Activated naive CD8-positive, alpha-beta T cell treated with anti-CD3 and anti-CD28 coated beads for 36 hours (primary cell): ENCODE measurements around the gene TAS2R41. TPM values are rescaled to one million over a fixed set of nuclear protein-coding genes. Genes with fewer than 3 reads are reported as not detected.

ENCODE experiments used
- DNase-seq: peaks from one replicate; pipeline ENCODE4 v3.0.0; 2021
- H3K27ac Mint-ChIP-seq: one replicate; pipeline ENCODE4 v1.8.0; 2022; ENCODE audit warnings: mild to moderate bottlenecking, moderate library complexity, mixed read lengths
- H3K27me3 Mint-ChIP-seq: one replicate; pipeline ENCODE4 v1.8.0; 2022; ENCODE audit warnings: mild to moderate bottlenecking, mixed read lengths
- H3K36me3 Mint-ChIP-seq: one replicate; pipeline ENCODE4 v1.8.0; 2021; ENCODE audit warnings: mild to moderate bottlenecking, mixed read lengths
- H3K4me1 Mint-ChIP-seq: one replicate; pipeline ENCODE4 v1.8.0; 2021; ENCODE audit warnings: mixed read lengths
- H3K4me3 Mint-ChIP-seq: one replicate; pipeline ENCODE4 v1.8.0; 2022; ENCODE audit warnings: mild to moderate bottlenecking, moderate library complexity, mixed read lengths
- H3K9me3 Mint-ChIP-seq: one replicate; pipeline ENCODE4 v1.8.0; 2022; ENCODE audit warnings: mixed read lengths
- total RNA-seq, 2 experiments: library from RNA; stranded (reverse); gene quantifications; one replicate each; pipeline ENCODE4 v1.2.3, GENCODE V29; 2021

TAS2R41 gene
- total RNA-seq, 2 experiments from 2014 or later: not detected

- H3K4me1 Mint-ChIP-seq: peaks cover 32% of the 10 kb centered on the region
- DNase-seq: no peak
- H3K4me3 Mint-ChIP-seq: no peak overlapping the region
- peaks cover 8% of the 10 kb centered on the region for H3K36me3 Mint-ChIP-seq
- H3K9me3 Mint-ChIP-seq: no peaks in the 10 kb centered on the region
- no peak overlapping the region for H3K27ac Mint-ChIP-seq
- no peaks in the 10 kb centered on the region for H3K27me3 Mint-ChIP-seq
These were observed 18.2 kb downstream of the TAS2R41 start for GRCh38 chr7:143495851-143496250.

DNA sequence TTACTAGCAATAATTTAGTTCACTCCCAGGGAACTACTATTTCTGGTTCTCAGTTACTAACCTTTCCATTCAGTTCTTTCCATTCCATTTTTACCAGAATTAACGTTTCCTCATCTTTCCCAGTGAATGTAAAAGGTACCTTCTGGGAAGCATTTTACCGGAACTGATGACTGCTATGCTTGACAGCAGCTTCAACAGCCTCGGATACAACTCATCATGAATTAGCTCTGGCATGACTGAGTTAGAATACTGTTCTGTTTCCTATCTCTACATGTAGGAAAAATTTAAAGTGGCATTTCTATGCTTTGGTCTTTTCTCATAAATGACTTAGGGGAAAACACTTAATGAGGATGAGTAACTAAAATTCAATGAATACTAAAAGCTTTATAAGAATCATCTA, 18.6 kb downstream of the TAS2R41 start:
- Mint-ChIP-seq H3K27me3 (no peaks in the 10 kb centered on the region), H3K4me1 (peaks cover 34% of the 10 kb centered on the region), H3K36me3 (peaks cover 8% of the 10 kb centered on the region), H3K4me3 (no peak overlapping the region), H3K9me3 (no peaks in the 10 kb centered on the region), H3K27ac (no peak overlapping the region)
- no peak for DNase-seq

DNA sequence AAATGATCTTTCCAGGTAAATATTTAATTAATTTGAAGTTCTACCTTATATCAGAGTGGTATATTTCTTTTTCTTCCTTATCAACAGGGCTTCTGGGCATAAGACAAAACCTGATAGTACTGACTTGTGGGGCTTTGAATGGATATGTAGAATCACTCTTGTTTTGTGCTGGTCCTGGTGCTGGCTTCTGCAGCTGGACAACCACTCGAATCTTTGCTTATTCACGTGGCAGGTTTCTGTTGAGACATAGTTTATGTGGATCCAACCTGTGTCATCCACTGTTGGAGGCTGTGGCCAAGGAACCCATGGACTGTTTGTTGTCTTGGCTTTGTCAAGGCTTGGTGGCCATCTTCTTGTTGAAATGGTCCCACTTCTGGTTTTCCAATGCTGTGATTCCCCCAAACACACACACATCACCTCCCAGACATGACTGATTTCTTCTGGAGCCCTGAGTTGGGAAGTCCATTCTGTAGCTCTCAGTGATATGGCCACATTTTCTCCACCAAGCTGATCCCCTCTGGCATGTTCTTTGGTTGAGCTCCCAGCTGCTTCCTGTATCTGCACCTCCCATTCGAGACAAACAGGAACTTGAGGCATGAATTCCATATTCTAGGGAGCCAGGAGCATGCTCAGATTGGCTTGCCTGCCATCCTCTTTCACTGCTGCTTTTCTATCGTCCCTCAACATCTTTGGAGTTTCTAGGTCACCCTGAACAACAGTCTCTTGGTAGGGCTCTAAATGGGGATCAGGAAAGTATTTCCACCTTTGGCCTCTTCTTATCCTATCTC, 19.5 kb downstream of the TAS2R41 start:
- H3K4me3 Mint-ChIP-seq: no peak overlapping the region
- H3K27ac Mint-ChIP-seq: no peak overlapping the region
- no peaks in the 10 kb centered on the region for H3K27me3 Mint-ChIP-seq
- no peaks in the 10 kb centered on the region for H3K9me3 Mint-ChIP-seq
- peaks cover 29% of the 10 kb centered on the region for H3K4me1 Mint-ChIP-seq
- peaks cover 8% of the 10 kb centered on the region for H3K36me3 Mint-ChIP-seq
- no peak for DNase-seq

DNA sequence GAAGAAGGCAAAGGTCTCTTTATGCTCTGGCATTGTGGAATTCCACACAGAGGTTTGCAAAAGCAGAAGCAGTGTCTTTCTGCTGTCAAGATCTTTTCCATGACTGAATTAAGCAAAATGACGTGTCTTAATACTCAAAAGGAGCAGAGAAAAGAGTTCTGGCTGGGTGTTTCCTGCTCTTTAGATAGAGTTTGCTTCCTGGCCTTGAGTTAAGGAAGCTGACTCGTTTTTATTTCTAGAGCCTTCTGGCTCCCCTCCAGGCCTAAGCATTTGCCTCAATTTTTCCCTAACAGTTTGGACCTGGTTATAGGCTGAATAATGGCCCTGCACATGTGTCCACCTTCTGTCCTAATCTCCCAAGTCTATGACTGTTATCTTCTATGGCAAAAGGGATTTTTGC, 21.6 kb downstream of the TAS2R41 start:
- no peak overlapping the region for H3K4me3 Mint-ChIP-seq
- H3K27me3 Mint-ChIP-seq: no peaks in the 10 kb centered on the region
- no peak overlapping the region for H3K27ac Mint-ChIP-seq
- DNase-seq: no peak
- peaks cover 10% of the 10 kb centered on the region for H3K4me1 Mint-ChIP-seq
- peaks cover 5% of the 10 kb centered on the region for H3K36me3 Mint-ChIP-seq
- H3K9me3 Mint-ChIP-seq: no peaks in the 10 kb centered on the region

- Mint-ChIP-seq H3K4me3 (no peak overlapping the region), H3K27me3 (no peaks in the 10 kb centered on the region), H3K36me3 (peaks cover 4% of the 10 kb centered on the region), H3K4me1 (peaks cover 8% of the 10 kb centered on the region), H3K27ac (no peak overlapping the region), H3K9me3 (no peaks in the 10 kb centered on the region)
- DNase-seq: no peak
These were observed 22.2 kb downstream of the TAS2R41 start for GRCh38 chr7:143499743-143500348.

DNA sequence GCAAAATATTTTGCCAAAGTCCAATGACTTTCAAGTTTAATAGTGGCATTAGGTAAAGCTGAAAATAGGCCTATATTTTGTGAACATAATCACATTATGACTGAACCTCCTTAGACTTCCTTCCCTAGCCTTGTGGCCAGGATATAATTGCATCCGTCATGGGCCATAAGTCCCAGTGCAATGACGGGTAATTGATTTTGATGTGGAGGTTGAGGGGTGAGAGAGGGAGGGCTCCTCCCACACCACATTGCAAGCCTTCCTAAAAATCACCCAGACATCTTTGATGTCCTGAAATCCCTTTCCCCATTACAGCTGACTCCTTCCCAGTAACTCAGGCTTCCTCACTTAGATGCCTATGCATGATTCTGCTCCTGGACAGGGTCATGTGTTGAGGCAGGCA, 25.6 kb downstream of the TAS2R41 start:
- DNase-seq: no peak
- Mint-ChIP-seq H3K4me3 (no peak overlapping the region), H3K36me3 (peaks cover 5% of the 10 kb centered on the region), H3K27me3 (no peaks in the 10 kb centered on the region), H3K4me1 (peaks cover 4% of the 10 kb centered on the region), H3K9me3 (peaks cover 4% of the 10 kb centered on the region), H3K27ac (no peak overlapping the region)

GRCh38 chr7:143504215-143504936, 26.7 kb downstream of the TAS2R41 start:
- H3K4me1 Mint-ChIP-seq: peaks cover 4% of the 10 kb centered on the region
- no peak for DNase-seq
- no peaks in the 10 kb centered on the region for H3K27me3 Mint-ChIP-seq
- H3K36me3 Mint-ChIP-seq: peaks cover 5% of the 10 kb centered on the region
- H3K4me3 Mint-ChIP-seq: no peak overlapping the region
- peaks cover 4% of the 10 kb centered on the region for H3K9me3 Mint-ChIP-seq
- no peak overlapping the region for H3K27ac Mint-ChIP-seq

GRCh38 chr7:143504937-143505297, 27.2 kb downstream of the TAS2R41 start:
- peaks cover 4% of the 10 kb centered on the region for H3K9me3 Mint-ChIP-seq
- H3K4me1 Mint-ChIP-seq: peaks cover 4% of the 10 kb centered on the region
- no peak overlapping the region for H3K4me3 Mint-ChIP-seq
- no peak overlapping the region for H3K27ac Mint-ChIP-seq
- DNase-seq: no peak
- peaks cover 5% of the 10 kb centered on the region for H3K36me3 Mint-ChIP-seq
- H3K27me3 Mint-ChIP-seq: no peaks in the 10 kb centered on the region

- no peak for DNase-seq
- no peak overlapping the region for H3K27ac Mint-ChIP-seq
These were observed 28.2 kb downstream of the TAS2R41 start for GRCh38 chr7:143505838-143506237.

GRCh38 chr7:143507094-143507518, 29.4 kb downstream of the TAS2R41 start:
- H3K9me3 Mint-ChIP-seq: peaks cover 4% of the 10 kb centered on the region
- H3K4me3 Mint-ChIP-seq: no peak overlapping the region
- no peak overlapping the region for H3K27ac Mint-ChIP-seq
- H3K36me3 Mint-ChIP-seq: peaks cover 5% of the 10 kb centered on the region
- no peaks in the 10 kb centered on the region for H3K27me3 Mint-ChIP-seq
- H3K4me1 Mint-ChIP-seq: peaks cover 2% of the 10 kb centered on the region
- no peak for DNase-seq

More at GRCh38 chr7:143505838-143506237, 28.2 kb downstream of the TAS2R41 start:
- H3K9me3 Mint-ChIP-seq: peaks cover 4% of the 10 kb centered on the region
- peaks cover 4% of the 10 kb centered on the region for H3K4me1 Mint-ChIP-seq
- no peaks in the 10 kb centered on the region for H3K27me3 Mint-ChIP-seq
- H3K36me3 Mint-ChIP-seq: peaks cover 5% of the 10 kb centered on the region
- H3K4me3 Mint-ChIP-seq: no peak overlapping the region

GRCh38 chr7:143507534-143508055, 29.9 kb downstream of the TAS2R41 start:
- Mint-ChIP-seq H3K4me3 (no peak overlapping the region), H3K27ac (no peak overlapping the region), H3K4me1 (peaks cover 2% of the 10 kb centered on the region), H3K9me3 (peaks cover 4% of the 10 kb centered on the region), H3K27me3 (no peaks in the 10 kb centered on the region), H3K36me3 (peaks cover 5% of the 10 kb centered on the region)
- DNase-seq: no peak

DNA sequence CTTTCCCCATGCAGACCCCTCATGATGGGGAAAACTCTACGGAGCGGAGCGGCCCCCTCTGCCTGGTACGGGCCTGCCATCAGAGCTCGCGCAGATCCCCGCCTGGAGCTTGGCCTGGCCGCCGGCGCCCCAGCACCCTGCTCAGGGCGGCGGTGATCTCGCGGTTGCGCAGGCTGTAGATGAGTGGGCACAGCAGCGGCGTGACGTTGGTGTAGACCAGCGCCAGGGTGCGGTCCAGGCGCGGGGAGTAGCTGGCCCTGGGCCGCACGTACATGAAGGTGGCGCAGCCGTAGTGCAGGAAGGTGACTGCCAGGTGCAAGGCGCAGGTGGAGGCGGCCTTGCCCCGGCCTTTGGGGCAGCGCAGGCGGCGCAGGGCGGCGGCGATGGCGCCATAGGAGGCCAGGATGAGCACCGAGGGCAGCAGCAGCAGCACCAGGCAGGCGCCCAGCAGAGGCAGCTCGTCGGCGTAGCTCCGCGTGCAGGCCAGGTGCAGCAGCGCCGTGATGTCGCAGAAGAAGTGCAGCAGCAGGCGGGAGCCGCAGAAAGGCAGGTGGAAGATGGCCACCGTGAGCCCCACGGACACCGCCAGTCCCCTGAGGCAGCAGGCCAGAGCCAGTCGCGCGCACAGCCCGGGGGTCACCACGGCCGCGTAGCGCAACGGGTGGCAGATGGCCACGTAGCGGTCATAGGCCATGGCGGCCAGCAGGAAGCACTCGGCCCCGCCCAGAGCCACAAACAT, 33.4 kb downstream of the TAS2R41 start:
- H3K36me3 Mint-ChIP-seq: peaks cover 5% of the 10 kb centered on the region
- peaks cover 2% of the 10 kb centered on the region for H3K4me1 Mint-ChIP-seq
- H3K4me3 Mint-ChIP-seq: no peak overlapping the region
- DNase-seq: no peak
- peaks cover 3% of the 10 kb centered on the region for H3K9me3 Mint-ChIP-seq
- H3K27me3 Mint-ChIP-seq: no peaks in the 10 kb centered on the region
- no peak overlapping the region for H3K27ac Mint-ChIP-seq

DNA sequence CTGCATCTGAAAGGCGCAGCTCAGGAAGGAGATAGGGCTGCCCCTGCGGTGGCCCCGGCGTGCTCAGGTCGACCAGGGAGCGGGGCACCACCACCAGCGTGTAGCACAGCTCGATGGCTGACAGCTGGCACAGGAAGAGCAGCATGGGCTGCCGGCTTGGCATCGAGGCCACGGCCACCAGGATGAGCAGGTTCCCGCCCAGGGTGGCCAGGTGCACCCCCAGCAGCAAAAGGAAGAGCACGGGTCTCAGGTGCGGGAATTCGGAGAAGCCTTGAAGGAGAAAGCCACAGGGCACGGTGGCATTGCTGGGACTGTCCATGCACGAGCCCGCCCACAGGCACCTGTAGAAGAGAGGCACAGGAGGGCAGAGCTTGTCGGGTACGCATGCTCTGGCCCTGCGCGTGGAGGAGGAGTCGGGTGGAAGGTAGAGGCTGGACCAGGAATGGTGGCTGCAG, 33.9 kb downstream of the TAS2R41 start:
- Mint-ChIP-seq H3K27me3 (no peaks in the 10 kb centered on the region), H3K36me3 (peaks cover 2% of the 10 kb centered on the region), H3K9me3 (no peaks in the 10 kb centered on the region), H3K27ac (no peak overlapping the region), H3K4me3 (no peak overlapping the region), H3K4me1 (no peaks in the 10 kb centered on the region)
- no peak for DNase-seq

- Mint-ChIP-seq H3K36me3 (no peaks in the 10 kb centered on the region), H3K4me1 (peaks cover 8% of the 10 kb centered on the region), H3K27ac (no peak overlapping the region), H3K9me3 (no peaks in the 10 kb centered on the region), H3K27me3 (no peaks in the 10 kb centered on the region), H3K4me3 (no peak overlapping the region)
- no peak for DNase-seq
These were observed 35.0 kb downstream of the TAS2R41 start for GRCh38 chr7:143512488-143513340.
